Trophoblast cell (in vitro differentiated cells and primary cell): ENCODE measurements around the gene CD44.

Experiments
- DNase-seq, 2 donors: peaks; one replicate each; pipeline ENCODE4 v3.0.0-alpha.2; 2016
- H2AFZ ChIP-seq: 2 replicates; pipeline ENCODE4 v1.6.1; 2013; ENCODE audit warnings: low read length, moderate library complexity, mild to moderate bottlenecking; ENCODE audit not compliant: insufficient read depth, poor library complexity
- H2AK5ac ChIP-seq: 2 replicates; pipeline ENCODE4 v1.6.1; 2013; ENCODE audit warnings: mild to moderate bottlenecking, low read length
- H2BK120ac ChIP-seq: 2 replicates; pipeline ENCODE4 v1.6.1; 2013; ENCODE audit warnings: low read length, mild to moderate bottlenecking, moderate library complexity; ENCODE audit not compliant: insufficient read depth, poor library complexity
- H2BK12ac ChIP-seq: 2 replicates; pipeline ENCODE4 v1.6.1; 2013; ENCODE audit warnings: mild to moderate bottlenecking, low read length, moderate library complexity
- H2BK5ac ChIP-seq: 2 replicates; pipeline ENCODE4 v1.6.1; 2013; ENCODE audit warnings: low read length, low read depth, moderate library complexity, mild to moderate bottlenecking; ENCODE audit not compliant: poor library complexity
- H3K14ac ChIP-seq: 2 replicates; pipeline ENCODE4 v1.6.1; 2013; ENCODE audit warnings: mild to moderate bottlenecking, low read length
- H3K18ac ChIP-seq: 2 replicates; pipeline ENCODE4 v1.6.1; 2013; ENCODE audit warnings: mild to moderate bottlenecking, low read length
- H3K23ac ChIP-seq: 2 replicates; pipeline ENCODE4 v1.6.1; 2013; ENCODE audit warnings: low read length
- H3K27ac ChIP-seq: 2 replicates; pipeline ENCODE4 v1.5.1; 2013; ENCODE audit warnings: low read depth, mild to moderate bottlenecking, inconsistent platforms, low read length, moderate library complexity
- H3K27me3 ChIP-seq: 2 replicates; pipeline ENCODE4 v1.6.1; 2013; ENCODE audit warnings: inconsistent platforms, mild to moderate bottlenecking, low read length, moderate library complexity; ENCODE audit not compliant: insufficient read depth
- H3K36me3 ChIP-seq, 2 experiments: 1 replicate in 1 of 2; 2 replicates in 1 of 2; pipeline ENCODE4 v1.6.1; 2013; ENCODE audit warnings: low read length in 2 of 2, mild to moderate bottlenecking in 2 of 2, moderate library complexity in 1 of 2; ENCODE audit not compliant: insufficient read depth in 2 of 2, control insufficient read depth in 1 of 2
- H3K4ac ChIP-seq: 2 replicates; pipeline ENCODE4 v1.6.1; 2013; ENCODE audit warnings: low read depth, mild to moderate bottlenecking, low read length, moderate library complexity
- H3K4me1 ChIP-seq, 2 experiments: 1 replicate in 1 of 2; 2 replicates in 1 of 2; pipeline ENCODE4 v1.6.1; 2013; ENCODE audit warnings: low read length in 2 of 2, mild to moderate bottlenecking in 2 of 2, moderate library complexity in 1 of 2; ENCODE audit not compliant: insufficient read depth in 2 of 2, control insufficient read depth in 1 of 2
- H3K4me2 ChIP-seq: 2 replicates; pipeline ENCODE4 v1.6.1; 2013; ENCODE audit warnings: inconsistent platforms, mild to moderate bottlenecking, low read length, moderate library complexity
- H3K4me3 ChIP-seq: 2 replicates; pipeline ENCODE4 v1.5.1; 2013; ENCODE audit warnings: mild to moderate bottlenecking, low read depth, low read length, inconsistent platforms
- H3K79me1 ChIP-seq: one replicate; pipeline ENCODE4 v1.6.1; 2013; ENCODE audit warnings: low read length
- H3K79me2 ChIP-seq: 2 replicates; pipeline ENCODE4 v1.6.1; 2013; ENCODE audit warnings: low read length, mild to moderate bottlenecking; ENCODE audit not compliant: control insufficient read depth, insufficient read depth, poor library complexity
- H3K9ac ChIP-seq: 2 replicates; pipeline ENCODE4 v1.6.1; 2013; ENCODE audit warnings: mild to moderate bottlenecking, low read length
- H3K9me3 ChIP-seq: 2 replicates; pipeline ENCODE4 v1.6.1; 2013; ENCODE audit warnings: low read depth, mild to moderate bottlenecking, control low read depth, inconsistent platforms, low read length; ENCODE audit not compliant: insufficient read depth
- H4K12ac ChIP-seq: 2 replicates; pipeline ENCODE4 v1.6.1; 2013; ENCODE audit warnings: low read depth, mild to moderate bottlenecking, low read length, moderate library complexity
- H4K8ac ChIP-seq: 2 replicates; pipeline ENCODE4 v1.6.1; 2013; ENCODE audit warnings: low read depth, mild to moderate bottlenecking, low read length, moderate library complexity
- H4K91ac ChIP-seq: one replicate; pipeline ENCODE4 v1.6.1; 2013; ENCODE audit warnings: low read depth, mild to moderate bottlenecking, low read length, moderate library complexity
- WGBS: extraction: QIAGEN DNeasy Blood & Tissue Kit; methylation state at CpG from one replicate; pipeline ENCODE4 v1.1.7; 2013; ENCODE audit warnings: missing lambda C conversion rate; ENCODE audit not compliant: insufficient read length, insufficient coverage; ENCODE audit errors: extremely low coverage; 5-methylcytosine and 5-hydroxymethylcytosine counted together

CD44 gene

DNA sequence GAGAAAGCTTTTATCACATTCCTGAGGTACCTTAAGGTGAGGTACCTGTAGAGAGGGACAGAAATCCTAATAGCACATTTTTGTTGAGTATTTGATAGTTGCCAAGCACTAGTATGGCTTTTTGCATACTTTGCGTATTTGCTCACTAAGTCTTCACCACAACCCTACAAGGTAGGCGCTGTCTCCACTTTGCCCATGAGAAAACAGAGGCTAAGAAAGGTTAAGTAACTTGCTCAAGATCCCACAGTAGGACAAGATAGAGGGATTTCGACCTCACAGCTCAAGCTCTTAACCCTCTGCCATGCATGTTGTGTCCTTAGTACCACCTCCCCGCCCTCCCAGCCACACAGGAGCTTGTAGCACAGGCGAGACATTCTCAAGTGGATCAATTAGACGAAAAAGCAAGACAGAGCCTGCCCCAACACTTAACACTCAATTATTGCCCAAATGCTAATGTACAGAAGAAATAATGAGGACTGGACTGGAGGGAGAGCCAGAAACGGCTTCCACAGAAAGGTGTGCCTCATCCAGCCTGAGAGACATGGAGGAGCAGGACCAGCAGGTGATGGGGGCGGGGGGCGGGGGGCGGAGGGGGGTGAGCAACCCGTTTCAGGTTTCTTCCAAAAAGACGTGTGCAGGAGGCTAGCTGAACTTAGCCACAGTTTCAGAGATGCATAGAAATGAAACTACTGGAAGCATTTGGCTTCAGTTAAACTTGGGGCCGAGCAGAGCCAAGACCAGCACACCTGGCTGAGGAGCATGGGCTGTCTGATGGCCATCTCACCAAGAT is 26.7 kb upstream of the CD44 start:
- H3K9me3 ChIP-seq, result no peaks in the 10 kb centered on the region

DNA sequence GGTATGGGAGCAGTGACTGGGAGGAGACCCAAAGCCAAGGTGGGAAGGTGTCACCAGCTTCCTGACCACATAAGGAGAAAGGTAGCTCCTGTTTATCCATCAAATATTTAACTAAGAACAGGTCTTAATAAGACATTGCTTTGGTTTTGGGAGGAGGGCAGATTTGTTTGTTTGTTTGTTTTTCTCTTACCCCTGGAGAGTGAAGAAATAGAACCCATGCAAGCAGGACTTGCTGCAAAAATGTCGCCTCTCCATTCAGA is 26.2 kb upstream of the CD44 start:
- Histone ChIP-seq H2AK5ac (no peak overlapping the region), H3K9me3 (no peaks in the 10 kb centered on the region), H2BK12ac (no peak overlapping the region), H4K12ac (no peak overlapping the region), H3K36me3 (no peaks in the 10 kb centered on the region), H3K14ac (no peak overlapping the region), H2BK120ac (no peak overlapping the region), H2AFZ (no peak overlapping the region), H3K27me3 (no peaks in the 10 kb centered on the region), H3K4me3 (no peak overlapping the region), H3K23ac (no peak overlapping the region), H2BK5ac (no peak overlapping the region), H4K91ac (no peak overlapping the region), H3K79me1 (no peaks in the 10 kb centered on the region), H3K4me1 (no peaks in the 10 kb centered on the region), H3K79me2 (no peaks in the 10 kb centered on the region), H3K18ac (no peak overlapping the region), H3K9ac (no peak overlapping the region), H3K4me2 (no peak overlapping the region), H3K27ac (no peak overlapping the region), H4K8ac (no peak overlapping the region), H3K4ac (no peak overlapping the region)
- DNase-seq, result no peak
- WGBS, result no CpG with 5 or more reads among the region's 1 CpG

More for the DNA sequence above, 26.7 kb upstream of the CD44 start:
- Histone ChIP-seq H2AFZ (no peak overlapping the region), H3K4me1 (no peaks in the 10 kb centered on the region), H3K4ac (no peak overlapping the region), H3K4me2 (no peak overlapping the region), H3K27ac (no peak overlapping the region), H3K4me3 (no peak overlapping the region), H3K18ac (no peak overlapping the region), H2AK5ac (no peak overlapping the region), H4K91ac (no peak overlapping the region), H3K36me3 (no peaks in the 10 kb centered on the region), H3K79me1 (no peaks in the 10 kb centered on the region), H2BK12ac (no peak overlapping the region), H3K9ac (no peak overlapping the region), H2BK5ac (no peak overlapping the region), H3K27me3 (no peaks in the 10 kb centered on the region), H3K79me2 (no peaks in the 10 kb centered on the region), H3K23ac (no peak overlapping the region), H3K14ac (no peak overlapping the region), H4K12ac (no peak overlapping the region), H2BK120ac (no peak overlapping the region), H4K8ac (no peak overlapping the region)
- no CpG with 5 or more reads among the region's 13 CpGs for WGBS
- peak in 1 of 2 donors; percentile 20 for DNase-seq

- Histone ChIP-seq H2BK12ac (no peak overlapping the region), H3K14ac (no peak overlapping the region), H2AFZ (no peak overlapping the region), H3K4me3 (no peak overlapping the region), H3K4me1 (no peaks in the 10 kb centered on the region), H3K23ac (no peak overlapping the region), H2BK5ac (no peak overlapping the region), H4K91ac (no peak overlapping the region), H3K9ac (no peak overlapping the region), H4K8ac (no peak overlapping the region), H3K79me1 (no peaks in the 10 kb centered on the region), H2BK120ac (no peak overlapping the region), H3K27ac (no peak overlapping the region), H2AK5ac (no peak overlapping the region), H4K12ac (no peak overlapping the region), H3K4ac (no peak overlapping the region), H3K18ac (no peak overlapping the region), H3K27me3 (no peaks in the 10 kb centered on the region), H3K79me2 (no peaks in the 10 kb centered on the region), H3K9me3 (no peaks in the 10 kb centered on the region), H3K4me2 (no peak overlapping the region), H3K36me3 (no peaks in the 10 kb centered on the region)
- no CpG with 5 or more reads among the region's 9 CpGs for WGBS
- no peak for DNase-seq
Measured at GRCh38 chr11:35114906-35115687, 23.9 kb upstream of the CD44 start.

DNA sequence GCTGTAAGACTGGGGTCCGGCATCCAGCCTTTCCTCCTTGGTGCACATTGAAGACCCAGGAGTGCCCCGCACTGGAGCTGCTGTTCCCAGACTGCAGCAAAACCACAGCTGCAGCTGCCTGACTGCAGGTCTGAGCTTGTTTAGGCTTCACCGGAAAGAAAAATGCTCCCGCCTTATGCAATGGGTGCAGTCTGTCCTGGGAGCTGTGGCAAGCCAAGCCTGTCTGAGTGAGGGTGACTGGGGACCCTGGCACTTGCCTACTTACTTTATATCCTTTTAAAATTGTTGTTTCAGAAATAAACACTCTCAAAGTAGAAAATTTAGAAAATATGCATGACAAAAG is 23.3 kb upstream of the CD44 start:
- Histone ChIP-seq H3K79me2 (no peaks in the 10 kb centered on the region), H4K8ac (no peak overlapping the region), H3K27me3 (no peaks in the 10 kb centered on the region), H3K18ac (no peak overlapping the region), H4K91ac (no peak overlapping the region), H2BK12ac (no peak overlapping the region), H2AK5ac (no peak overlapping the region), H3K9ac (no peak overlapping the region), H3K4me1 (no peaks in the 10 kb centered on the region), H3K23ac (no peak overlapping the region), H3K36me3 (no peaks in the 10 kb centered on the region), H3K4ac (no peak overlapping the region), H3K14ac (no peak overlapping the region), H3K4me2 (no peak overlapping the region), H2AFZ (no peak overlapping the region), H3K9me3 (no peaks in the 10 kb centered on the region), H2BK120ac (no peak overlapping the region), H2BK5ac (no peak overlapping the region), H3K27ac (no peak overlapping the region), H3K79me1 (no peaks in the 10 kb centered on the region), H4K12ac (no peak overlapping the region), H3K4me3 (no peak overlapping the region)
- no peak for DNase-seq
- WGBS, result no CpG with 5 or more reads among the region's 4 CpGs
